ENCODE results near the gene SDHAF2.

- TF ChIP-seq FOXA1 (IDR thresholded peaks at IDR 0.05) (no peak), CTCF (IDR thresholded peaks at IDR 0.05; ENCODE audit: low read depth, low read length, missing input control) (no peak), YY1 (IDR thresholded peaks at IDR 0.05) (no peak), TAF1 (conservative IDR thresholded peaks at IDR 0.05) (no peak), GABPA (IDR thresholded peaks at IDR 0.05 in 1 of 2, conservative IDR thresholded peaks at IDR 0.05 in 1 of 2) (no peak), MAX (IDR thresholded peaks at IDR 0.05) (no peak), HNF4A (conservative IDR thresholded peaks at IDR 0.05) (no peak), SP1 (IDR thresholded peaks at IDR 0.05) (no peak), EGR1 (IDR thresholded peaks at IDR 0.05; ENCODE audit: low read depth in 2 of 2) (no peak), RXRA (IDR thresholded peaks at IDR 0.05) (no peak)
- TF ChIP-seq, protein P1, sequence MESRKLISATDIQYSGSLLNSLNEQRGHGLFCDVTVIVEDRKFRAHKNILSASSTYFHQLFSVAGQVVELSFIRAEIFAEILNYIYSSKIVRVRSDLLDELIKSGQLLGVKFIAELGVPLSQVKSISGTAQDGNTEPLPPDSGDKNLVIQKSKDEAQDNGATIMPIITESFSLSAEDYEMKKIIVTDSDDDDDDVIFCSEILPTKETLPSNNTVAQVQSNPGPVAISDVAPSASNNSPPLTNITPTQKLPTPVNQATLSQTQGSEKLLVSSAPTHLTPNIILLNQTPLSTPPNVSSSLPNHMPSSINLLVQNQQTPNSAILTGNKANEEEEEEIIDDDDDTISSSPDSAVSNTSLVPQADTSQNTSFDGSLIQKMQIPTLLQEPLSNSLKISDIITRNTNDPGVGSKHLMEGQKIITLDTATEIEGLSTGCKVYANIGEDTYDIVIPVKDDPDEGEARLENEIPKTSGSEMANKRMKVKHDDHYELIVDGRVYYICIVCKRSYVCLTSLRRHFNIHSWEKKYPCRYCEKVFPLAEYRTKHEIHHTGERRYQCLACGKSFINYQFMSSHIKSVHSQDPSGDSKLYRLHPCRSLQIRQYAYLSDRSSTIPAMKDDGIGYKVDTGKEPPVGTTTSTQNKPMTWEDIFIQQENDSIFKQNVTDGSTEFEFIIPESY (IDR thresholded peaks at IDR 0.05): no peak
- TF ChIP-seq, protein P2, sequence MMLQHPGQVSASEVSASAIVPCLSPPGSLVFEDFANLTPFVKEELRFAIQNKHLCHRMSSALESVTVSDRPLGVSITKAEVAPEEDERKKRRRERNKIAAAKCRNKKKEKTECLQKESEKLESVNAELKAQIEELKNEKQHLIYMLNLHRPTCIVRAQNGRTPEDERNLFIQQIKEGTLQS (IDR thresholded peaks at IDR 0.05): no peak
- TF ChIP-seq, protein P3, sequence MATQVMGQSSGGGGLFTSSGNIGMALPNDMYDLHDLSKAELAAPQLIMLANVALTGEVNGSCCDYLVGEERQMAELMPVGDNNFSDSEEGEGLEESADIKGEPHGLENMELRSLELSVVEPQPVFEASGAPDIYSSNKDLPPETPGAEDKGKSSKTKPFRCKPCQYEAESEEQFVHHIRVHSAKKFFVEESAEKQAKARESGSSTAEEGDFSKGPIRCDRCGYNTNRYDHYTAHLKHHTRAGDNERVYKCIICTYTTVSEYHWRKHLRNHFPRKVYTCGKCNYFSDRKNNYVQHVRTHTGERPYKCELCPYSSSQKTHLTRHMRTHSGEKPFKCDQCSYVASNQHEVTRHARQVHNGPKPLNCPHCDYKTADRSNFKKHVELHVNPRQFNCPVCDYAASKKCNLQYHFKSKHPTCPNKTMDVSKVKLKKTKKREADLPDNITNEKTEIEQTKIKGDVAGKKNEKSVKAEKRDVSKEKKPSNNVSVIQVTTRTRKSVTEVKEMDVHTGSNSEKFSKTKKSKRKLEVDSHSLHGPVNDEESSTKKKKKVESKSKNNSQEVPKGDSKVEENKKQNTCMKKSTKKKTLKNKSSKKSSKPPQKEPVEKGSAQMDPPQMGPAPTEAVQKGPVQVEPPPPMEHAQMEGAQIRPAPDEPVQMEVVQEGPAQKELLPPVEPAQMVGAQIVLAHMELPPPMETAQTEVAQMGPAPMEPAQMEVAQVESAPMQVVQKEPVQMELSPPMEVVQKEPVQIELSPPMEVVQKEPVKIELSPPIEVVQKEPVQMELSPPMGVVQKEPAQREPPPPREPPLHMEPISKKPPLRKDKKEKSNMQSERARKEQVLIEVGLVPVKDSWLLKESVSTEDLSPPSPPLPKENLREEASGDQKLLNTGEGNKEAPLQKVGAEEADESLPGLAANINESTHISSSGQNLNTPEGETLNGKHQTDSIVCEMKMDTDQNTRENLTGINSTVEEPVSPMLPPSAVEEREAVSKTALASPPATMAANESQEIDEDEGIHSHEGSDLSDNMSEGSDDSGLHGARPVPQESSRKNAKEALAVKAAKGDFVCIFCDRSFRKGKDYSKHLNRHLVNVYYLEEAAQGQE (IDR thresholded peaks at IDR 0.05): no peak
Observed at GRCh38 chr11:61404641-61405040, 25.3 kb upstream of the SDHAF2 start.
